Cardiac fibroblast (primary cell): ENCODE measurements around the gene SLC35E4.
"Not testable (repeated sequence)": the region's sequence is repeated elsewhere in the genome, so short reads cannot be mapped to it uniquely, and the experiment has no call there.

Experiments
- DNase-seq, 2 donors: peaks; one replicate each; pipeline versions ENCODE4 v3.0.0 to v3.0.0-alpha.2; 2010; ENCODE audit warnings: low read depth in 2 of 2
- H3K4me3 ChIP-seq, 2 donors: replicated peaks in 1 of 2; 1 replicate in 1 of 2; 2 replicates in 1 of 2; pipeline ENCODE4 v1.5.1; 2011; ENCODE audit warnings: low read depth in 2 of 2, low read length in 2 of 2, mild to moderate bottlenecking in 2 of 2, moderate library complexity in 1 of 2
- CTCF ChIP-seq: IDR thresholded peaks from one replicate; pipeline ENCODE4 v1.5.1; 2011; ENCODE audit warnings: low read depth, mild to moderate bottlenecking, low read length, inconsistent platforms

The SLC35E4 gene

GRCh38 chr22:30673136-30673535 lies 37.6 kb downstream of the SLC35E4 start:
- no peak for DNase-seq
- TF ChIP-seq CTCF, result no peak
- H3K4me3 ChIP-seq, result no peak overlapping the region

GRCh38 chr22:30674482-30674881 lies 38.9 kb downstream of the SLC35E4 start:
- no peak overlapping the region for H3K4me3 ChIP-seq
- DNase-seq, result no peak
- no peak for TF ChIP-seq CTCF

- DNase-seq, result no peak
- TF ChIP-seq CTCF, result no peak
- no peak overlapping the region for H3K4me3 ChIP-seq
Observed at GRCh38 chr22:30675436-30675835, 39.9 kb downstream of the SLC35E4 start.

- H3K4me3 ChIP-seq, DNase-seq: not testable (repeated sequence)
Observed at GRCh38 chr22:30676565-30676964, 41.0 kb downstream of the SLC35E4 start.

DNA sequence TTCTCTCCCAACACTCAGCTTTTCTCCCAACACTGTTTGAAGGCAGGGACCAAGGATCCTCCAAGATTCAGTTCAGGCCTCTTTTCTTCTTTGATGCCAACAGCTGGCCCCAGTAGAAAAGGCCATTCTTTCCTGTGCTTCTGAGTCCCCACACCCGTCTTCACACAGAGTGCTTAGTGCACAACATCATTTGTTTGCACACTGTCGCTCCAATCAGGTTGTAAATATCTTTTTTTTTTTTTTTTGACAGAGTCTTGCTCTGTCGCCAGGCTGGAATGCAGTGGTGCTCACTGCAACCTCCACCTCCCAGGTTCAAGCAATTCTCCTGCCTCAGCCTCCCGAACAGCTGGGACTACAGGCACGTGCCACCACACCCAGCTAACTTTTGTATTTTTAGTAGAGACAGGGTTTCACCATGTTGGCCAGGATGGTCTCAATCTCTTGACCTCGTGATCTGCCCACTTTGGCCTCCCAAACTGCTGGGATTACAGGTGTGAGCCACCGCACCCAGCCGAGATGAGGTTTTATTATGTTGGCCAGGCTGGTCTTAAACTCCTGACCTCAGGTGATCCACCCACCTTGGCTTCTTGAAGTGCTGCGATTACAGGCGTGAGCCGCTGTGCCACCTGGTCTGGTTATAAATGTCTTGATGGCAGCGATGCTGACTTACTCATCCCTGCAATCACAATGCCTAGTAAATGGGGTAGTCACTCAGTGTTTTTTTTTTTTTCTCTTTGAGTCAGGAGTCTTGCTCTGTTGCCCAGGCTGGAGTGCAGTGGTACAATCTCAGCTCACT lies 44.5 kb downstream of the SLC35E4 start:
- not testable (repeated sequence) for DNase-seq, H3K4me3 ChIP-seq

- TF ChIP-seq CTCF, result no peak
- DNase-seq, result peak in 1 of 2 donors; percentile 28
- H3K4me3 ChIP-seq, result no peak overlapping the region
Observed at GRCh38 chr22:30680991-30681770, 45.6 kb downstream of the SLC35E4 start.

DNA sequence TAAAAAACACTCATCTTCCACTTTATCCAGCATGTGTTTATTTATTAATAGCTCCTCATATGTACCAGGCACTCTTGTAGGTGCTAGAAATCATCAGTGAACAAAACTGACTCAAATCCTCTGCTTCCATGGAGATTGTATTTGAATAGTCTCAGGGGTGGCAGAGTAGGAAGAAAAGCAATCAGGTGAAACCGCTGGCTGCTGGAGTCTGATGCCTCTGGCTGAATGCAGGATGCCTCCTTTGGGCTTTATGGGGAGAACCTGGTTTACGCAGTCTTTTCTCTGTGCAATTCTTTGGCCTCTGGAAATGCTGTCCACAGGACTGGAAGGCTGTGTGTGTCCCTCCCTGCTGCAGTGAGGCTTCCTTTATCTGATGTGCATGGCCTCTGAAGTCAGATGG lies 46.2 kb downstream of the SLC35E4 start:
- no peak for TF ChIP-seq CTCF
- DNase-seq, result no peak

More for the DNA sequence above, 46.2 kb downstream of the SLC35E4 start:
- H3K4me3 ChIP-seq, result no peak overlapping the region
